ENCODE data around the gene B3GALT4. TPM values are rescaled to one million over a fixed set of nuclear protein-coding genes. Genes with fewer than 3 reads are reported as not detected.

B3GALT4 gene
- total RNA-seq, 1 experiment from 2014 or later, result 1.9 TPM

DNA sequence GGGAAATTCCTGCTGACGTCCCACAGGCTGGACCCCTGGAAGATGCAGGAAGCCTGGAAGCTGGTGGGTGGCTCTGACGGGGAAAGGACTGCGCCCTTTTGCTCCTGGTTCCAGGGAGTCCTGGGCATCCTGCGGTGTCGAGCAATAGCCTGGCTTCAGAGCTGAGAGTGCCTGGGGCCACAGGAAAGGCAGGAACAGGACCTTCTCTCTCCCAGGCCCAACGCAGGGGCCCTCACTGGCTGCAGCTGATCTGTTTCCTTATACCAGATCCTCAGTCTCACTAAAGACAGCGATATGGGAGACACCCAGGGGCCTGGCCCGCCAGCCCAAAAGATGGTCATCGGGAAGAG lies 1.4 kb downstream of the B3GALT4 start:
- DNase-seq (ENCODE audit: low read depth, low spot score) (no peak), ATAC-seq (no peak)
- no TSS peak for BruUV-seq (replicated peaks)
- Histone ChIP-seq H3K27ac (ENCODE audit: low read depth, low read length) (peak overlapping the region; percentile 82), H3K9me3 (ENCODE audit: control insufficient read depth in 1 of 2, insufficient read depth in 1 of 2, low read depth in 1 of 2, low read length in 2 of 2) (no peaks in the 10 kb centered on the region), H3K4me1 (ENCODE audit: control insufficient read depth in 1 of 2, insufficient read depth in 2 of 2, low read length in 2 of 2) (peaks cover 43 to 62% of the 10 kb centered on the region in 2 experiments), H3K9ac (ENCODE audit: low read length) (no peak overlapping the region), H3K4me2 (ENCODE audit: low read length) (no peak overlapping the region), H2AFZ (ENCODE audit: low read depth, low read length, poor library complexity, severe bottlenecking) (no peak overlapping the region), H4K20me1 (ENCODE audit: insufficient read depth) (peaks cover 20% of the 10 kb centered on the region), H3K27me3 (ENCODE audit: insufficient read depth, low read length) (no peaks in the 10 kb centered on the region), H3K4me3 (replicated peaks in 1 of 2; ENCODE audit: low read depth in 1 of 2, low read length in 2 of 2) (no peak overlapping the region), H3K9me2 (ENCODE audit: insufficient read depth) (no peaks in the 10 kb centered on the region), H3K36me3 (ENCODE audit: control insufficient read depth in 1 of 2, insufficient read depth in 2 of 2, low read length in 2 of 2) (peaks cover 25 to 51% of the 10 kb centered on the region in 2 experiments), H3K79me2 (ENCODE audit: insufficient read depth, low read length) (peaks cover 31% of the 10 kb centered on the region)
- ChIA-PET POLR2A (interaction anchor here (1.3 to 2.4 kb wide), 4 partner anchors 20 to 129 kb away, joined by 3 to 11 read pairs (median 6); no protein-coding TSS in a partner anchor), CTCF (interaction anchor here (1.3 to 1.8 kb wide), 2 partner anchors 21 to 129 kb away, joined by 3 to 9 read pairs; partner anchors contain the start of gene RGL2), RAD21 (ENCODE audit: low non-redundant PET in 1 of 2, low total read pairs in 2 of 2, uncharacterized antibody in 2 of 2, unreplicated experiment in 2 of 2) (no interaction called here)
- intact Hi-C loops (cut with micrococcal nuclease), result loop anchor here (1.0 kb wide), 1 partner anchor 67 kb away; no protein-coding TSS in a partner anchor
- TF ChIP-seq POLR2A (IDR thresholded peaks at IDR 0.05; ENCODE audit: borderline replicate concordance, extremely low read depth, insufficient read depth, insufficient read length) (no peak), POLR2AphosphoS5 (IDR thresholded peaks at IDR 0.05; ENCODE audit: low read depth, low read length) (no peak), SIN3A (IDR thresholded peaks at IDR 0.05; ENCODE audit: low read depth) (no peak), YY1 (IDR thresholded peaks at IDR 0.05; ENCODE audit: extremely low read depth, insufficient replicate concordance, low read depth, low read length) (no peak), ZFX (IDR thresholded peaks at IDR 0.05) (no peak), SP1 (IDR thresholded peaks at IDR 0.05; ENCODE audit: low read depth) (no peak), EZH2phosphoT487 (IDR thresholded peaks at IDR 0.05; ENCODE audit: borderline replicate concordance) (no peak), REST (IDR thresholded peaks at IDR 0.05; ENCODE audit: low read depth) (no peak), CBX3 (IDR thresholded peaks at IDR 0.05; ENCODE audit: low read depth) (no peak), EGR1 (IDR thresholded peaks at IDR 0.05; ENCODE audit: low read depth) (no peak), RAD21 (IDR thresholded peaks at IDR 0.05; ENCODE audit: low read depth) (no peak), JUND (IDR thresholded peaks at IDR 0.05) (no peak), ATF3 (IDR thresholded peaks at IDR 0.05) (no peak), ZNF274 (IDR thresholded peaks at IDR 0.05; ENCODE audit: low read depth, low read length) (no peak)
- TF ChIP-seq, protein P1, sequence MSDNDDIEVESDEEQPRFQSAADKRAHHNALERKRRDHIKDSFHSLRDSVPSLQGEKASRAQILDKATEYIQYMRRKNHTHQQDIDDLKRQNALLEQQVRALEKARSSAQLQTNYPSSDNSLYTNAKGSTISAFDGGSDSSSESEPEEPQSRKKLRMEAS (IDR thresholded peaks at IDR 0.05), result no peak

Measured in HCT116 (cell line).